NCI-H1694 treated with DMSO at 0.1 percent for 48 hours (cell line): Measurements from ENCODE around the gene OTOL1.
A peak's percentile ranks its signal among the peaks of the same experiment; 100 is the strongest.
"Not testable (repeated sequence)": the region's sequence is repeated elsewhere in the genome, so short reads cannot be mapped to it uniquely, and the experiment has no call there.

ENCODE experiments used
- DNase-seq: peaks from one replicate; lab custom pipeline; 2025; lab: John Stamatoyannopoulos, UW

The OTOL1 gene

DNA sequence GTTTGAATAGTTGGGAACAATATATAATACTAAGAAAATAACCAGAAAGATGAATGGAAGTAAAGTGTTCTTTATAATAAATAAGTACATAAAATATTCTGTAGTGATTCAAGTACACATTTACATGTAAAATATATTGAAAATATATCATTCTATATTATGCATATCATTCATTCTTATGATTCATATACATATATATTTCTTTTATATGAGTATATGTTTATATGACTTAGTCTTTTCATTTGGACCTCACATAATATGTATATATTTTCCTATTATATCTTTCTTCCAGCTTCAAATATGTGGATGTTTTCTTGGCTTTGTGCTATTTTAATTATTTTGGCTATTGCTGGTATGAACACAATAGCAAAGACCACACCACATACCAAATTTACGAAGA lies at the start of gene OTOL1:
TSS of gene OTOL1 (plus strand) at position 301 of the 400 bp plus-strand sequence. CDS start at position 301, 0 bp downstream.
- DNase-seq, result no peak

DNA sequence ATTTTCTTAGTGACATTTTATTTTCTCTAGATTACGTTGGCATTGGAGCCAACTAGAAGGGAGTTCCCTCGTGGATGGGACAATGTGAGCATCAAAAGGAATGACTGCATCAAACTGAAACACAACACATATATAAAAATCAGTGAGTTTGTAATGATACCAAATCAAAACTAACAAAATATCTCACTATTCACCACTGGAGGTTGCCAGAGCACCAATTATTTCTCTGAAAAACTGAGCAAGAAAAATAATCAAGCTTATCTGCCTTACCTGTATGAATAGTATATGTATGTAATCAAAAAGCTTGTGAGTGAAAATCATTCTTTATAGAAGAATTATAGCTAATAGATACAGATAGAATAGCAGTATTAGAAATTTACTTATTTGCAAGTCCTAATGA lies 46.8 kb upstream of the OTOL1 start:
- no peak for DNase-seq

DNA sequence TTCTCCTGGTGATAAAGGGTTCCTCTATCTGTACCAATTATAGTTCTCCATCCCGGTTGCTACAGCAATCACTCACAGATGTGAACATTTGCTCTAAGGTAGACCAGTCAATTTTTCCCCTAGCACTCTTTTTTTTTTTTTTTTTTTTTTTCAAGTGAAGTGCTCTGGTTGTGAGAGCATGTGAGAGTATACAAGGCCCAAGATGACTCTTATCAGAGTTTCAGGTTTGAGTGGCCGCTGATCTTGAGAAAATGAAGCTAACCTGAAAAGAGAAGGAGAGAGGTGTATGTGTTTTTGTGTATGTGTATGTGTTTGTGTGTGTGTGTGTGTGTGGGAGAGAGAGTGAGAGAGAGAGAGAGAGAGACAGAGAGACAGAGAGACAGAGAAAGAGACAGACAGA lies 44.4 kb upstream of the OTOL1 start:
- DNase-seq, result no peak

DNA sequence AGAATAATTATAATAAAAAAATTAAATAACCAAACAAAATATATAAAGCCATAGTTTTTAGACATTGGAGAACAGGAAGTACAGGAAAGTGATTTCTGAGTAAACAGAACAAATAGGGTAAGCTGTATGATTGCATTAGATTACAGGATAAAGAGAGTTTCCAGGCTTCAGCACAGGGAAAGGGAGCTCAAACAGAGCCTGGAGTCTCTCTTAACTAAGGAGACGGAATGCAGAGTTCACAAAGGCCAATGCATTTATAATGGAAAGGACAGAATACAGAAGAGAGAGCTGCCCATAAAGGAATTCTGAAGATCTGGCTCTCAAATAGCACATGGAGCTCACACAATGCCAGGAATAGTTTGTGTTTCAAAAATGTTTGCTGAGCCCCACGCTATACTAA lies 42.0 kb upstream of the OTOL1 start:
- DNase-seq, result no peak

DNA sequence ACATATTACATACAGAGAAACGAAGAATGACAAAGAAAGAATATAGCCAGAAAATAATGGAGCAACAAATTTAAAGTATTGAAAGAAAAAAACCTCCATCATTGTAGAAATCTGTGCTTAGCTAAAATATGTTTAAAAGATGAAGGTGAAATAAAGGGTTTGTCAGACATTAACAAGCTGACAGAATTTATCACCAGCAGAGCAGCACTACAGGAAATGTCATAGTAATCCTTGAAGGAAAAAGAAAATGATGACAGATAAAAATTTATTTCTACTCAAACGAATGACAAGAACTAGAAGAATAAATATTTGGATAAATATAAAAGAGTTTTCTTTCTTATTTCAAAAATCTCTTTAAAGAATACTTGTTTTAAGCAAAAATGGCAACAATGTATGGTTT lies 40.6 kb upstream of the OTOL1 start:
- DNase-seq, result no peak

GRCh38 chr3:161462138-161462537 lies 34.5 kb upstream of the OTOL1 start:
- DNase-seq, result no peak

- no peak for DNase-seq
Observed at GRCh38 chr3:161471211-161471610, 25.4 kb upstream of the OTOL1 start.

- DNase-seq, result no peak
Observed at GRCh38 chr3:161474139-161474538, 22.5 kb upstream of the OTOL1 start.

DNA sequence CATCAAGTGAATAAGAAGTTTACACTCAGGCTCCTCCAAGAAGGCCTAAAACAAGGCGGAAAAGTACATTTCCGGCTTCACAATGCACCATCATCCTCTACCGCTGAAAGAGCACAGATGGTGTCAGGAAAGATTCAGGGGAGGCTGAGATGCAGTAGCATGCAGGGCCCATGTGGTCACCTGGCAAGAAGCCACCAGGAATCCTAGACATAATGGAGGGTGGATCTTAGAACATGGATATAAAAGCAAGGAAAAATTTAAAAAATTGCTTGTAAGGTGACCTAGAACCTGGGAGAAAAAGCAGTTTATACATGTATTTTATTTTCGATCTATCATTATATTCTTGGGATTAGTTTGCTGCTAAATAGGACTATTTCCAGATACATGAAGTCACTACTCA lies 21.9 kb upstream of the OTOL1 start:
- DNase-seq, result peak; percentile 7

- DNase-seq, result no peak
Observed at GRCh38 chr3:161475206-161475605, 21.4 kb upstream of the OTOL1 start.

DNA sequence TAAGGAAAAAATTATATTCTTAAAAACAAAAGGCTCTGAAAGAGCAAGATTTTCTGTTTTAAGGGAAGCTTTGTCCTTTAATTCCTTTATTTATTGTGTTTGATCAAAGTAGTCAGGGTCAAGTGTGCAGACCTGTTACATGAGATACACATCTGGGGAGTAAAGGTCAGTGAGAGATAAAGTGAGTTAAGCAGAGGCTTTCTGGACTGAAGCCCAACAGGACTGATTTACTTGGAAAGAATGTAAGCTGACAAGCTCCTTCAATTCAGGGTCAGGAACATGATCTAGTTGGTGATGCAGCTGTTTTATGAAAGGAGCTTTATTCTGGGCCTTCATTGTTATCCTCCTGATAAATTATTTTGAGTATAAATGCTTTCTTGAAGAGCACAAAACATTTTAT lies 20.7 kb upstream of the OTOL1 start:
- DNase-seq, result no peak

DNA sequence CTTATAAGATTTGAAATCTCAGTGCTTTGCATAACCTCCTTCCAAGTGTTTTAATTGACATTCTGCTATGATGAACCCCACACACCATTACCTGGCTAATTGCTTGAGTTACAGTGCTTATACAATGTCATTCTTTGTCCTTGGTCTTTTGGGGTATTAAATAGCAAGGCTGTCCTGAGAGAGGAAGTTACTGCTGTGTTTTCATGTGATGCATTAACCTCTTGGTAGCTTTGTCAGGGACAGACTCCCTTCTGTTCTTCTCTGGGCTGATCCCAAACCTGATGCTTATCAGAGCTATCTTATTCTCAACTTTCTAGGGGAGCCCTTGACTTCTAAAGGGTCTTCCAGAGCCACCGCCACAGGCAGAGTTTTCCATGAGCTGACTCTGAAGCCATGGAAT lies 12.4 kb upstream of the OTOL1 start:
- no peak for DNase-seq

- not testable (repeated sequence) for DNase-seq
Observed at GRCh38 chr3:161488284-161488683, 8.3 kb upstream of the OTOL1 start.

DNA sequence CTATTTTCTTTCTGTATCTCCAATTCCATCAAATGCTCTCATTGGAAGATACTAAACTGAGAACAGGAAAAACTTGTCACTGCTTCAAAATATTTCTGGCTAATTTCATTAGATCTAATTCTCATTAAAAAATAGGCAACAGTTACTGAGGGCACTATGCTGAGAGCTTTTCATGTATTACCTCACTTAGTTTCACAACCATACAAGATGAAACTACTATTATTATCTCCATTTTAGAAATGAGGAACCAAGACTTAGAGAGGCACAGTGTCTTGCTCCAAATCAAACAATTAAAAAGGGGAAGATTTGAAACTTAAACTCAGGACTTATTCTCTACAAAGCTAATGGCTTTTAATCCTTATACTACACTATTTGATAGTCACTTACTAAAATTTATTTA lies 7.2 kb upstream of the OTOL1 start:
- no peak for DNase-seq

- not testable (repeated sequence) for DNase-seq
Observed at GRCh38 chr3:161490845-161491244, 5.8 kb upstream of the OTOL1 start.

- no peak for DNase-seq
Observed at GRCh38 chr3:161498259-161498921, 1.8 kb downstream of the OTOL1 start.

DNA sequence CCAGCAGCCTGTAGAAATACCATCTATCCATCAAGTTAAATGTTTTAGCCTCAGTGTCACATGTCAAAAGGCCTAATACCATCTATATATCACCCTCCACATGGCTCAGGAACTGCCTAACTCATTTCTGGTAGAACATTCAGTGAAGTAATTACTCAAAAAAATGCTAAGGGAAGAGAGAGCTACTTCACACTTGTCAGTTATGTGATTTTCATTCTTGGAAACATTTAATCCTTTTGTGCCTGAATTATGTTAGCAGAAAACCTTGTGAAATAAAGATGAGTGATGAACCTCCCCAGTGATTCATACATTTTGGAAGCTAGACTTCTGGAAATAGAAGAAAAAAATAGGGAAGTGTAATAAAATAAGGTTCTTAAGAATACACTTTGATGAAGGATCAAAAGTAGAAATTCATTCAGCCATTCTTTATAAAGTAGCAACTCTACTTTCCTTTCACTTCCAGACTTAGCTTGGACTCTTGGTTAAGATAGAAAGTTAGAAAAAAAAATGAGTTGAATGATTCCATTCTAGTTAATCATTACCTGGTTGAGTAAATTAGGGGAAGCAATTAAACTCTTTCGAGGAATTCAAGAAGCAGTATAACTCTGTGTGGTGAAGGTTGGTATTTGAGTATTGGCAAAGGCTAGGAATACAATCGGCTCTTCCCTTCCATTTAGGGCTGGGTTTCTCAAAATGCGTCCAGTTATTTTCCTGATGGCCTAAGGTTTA lies 3.6 kb downstream of the OTOL1 start:
- DNase-seq, result no peak

DNA sequence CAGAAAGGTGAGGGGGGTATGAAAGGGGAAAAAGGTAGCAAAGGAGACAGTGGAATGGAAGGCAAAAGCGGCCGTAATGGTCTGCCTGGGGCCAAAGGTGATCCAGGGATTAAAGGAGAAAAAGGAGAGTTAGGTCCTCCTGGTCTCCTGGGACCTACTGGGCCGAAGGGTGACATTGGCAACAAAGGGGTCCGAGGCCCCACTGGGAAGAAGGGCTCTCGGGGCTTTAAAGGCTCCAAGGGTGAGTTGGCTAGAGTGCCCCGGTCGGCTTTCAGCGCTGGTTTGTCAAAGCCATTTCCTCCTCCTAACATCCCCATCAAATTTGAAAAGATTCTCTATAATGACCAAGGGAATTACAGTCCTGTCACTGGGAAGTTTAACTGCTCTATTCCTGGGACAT lies 6.7 kb downstream of the OTOL1 start:
- DNase-seq, result no peak

DNA sequence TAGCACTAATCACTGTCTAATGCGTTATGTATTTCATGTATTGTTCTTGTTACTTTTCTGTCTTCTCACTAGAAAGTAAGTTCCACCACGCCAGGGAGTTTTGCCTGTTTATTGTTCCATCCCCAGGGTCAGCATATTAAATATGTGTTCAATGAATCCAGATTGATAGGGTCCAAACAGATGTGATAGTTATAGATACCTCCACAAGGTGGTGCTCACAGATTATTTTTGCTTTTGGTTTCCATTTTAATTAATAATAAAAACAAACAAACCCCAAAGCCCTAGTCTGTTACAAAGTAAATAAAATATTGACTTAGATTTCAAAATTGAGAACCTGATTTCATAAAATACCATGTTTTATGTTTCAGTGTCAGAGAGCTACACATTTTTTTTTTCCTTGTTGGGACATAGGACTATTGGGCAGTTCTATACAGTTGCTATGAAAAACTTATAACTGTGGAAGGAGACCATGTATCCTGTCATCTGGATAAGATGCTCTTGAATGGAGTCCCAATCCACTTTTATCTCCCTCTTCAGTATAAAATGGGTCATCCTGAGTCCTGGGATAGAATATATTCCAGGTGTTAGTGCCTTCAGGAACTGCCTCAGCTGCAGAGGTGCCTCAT lies 12.4 kb downstream of the OTOL1 start:
- DNase-seq, result no peak

GRCh38 chr3:161510510-161511260 lies 14.1 kb downstream of the OTOL1 start:
- DNase-seq, result no peak

DNA sequence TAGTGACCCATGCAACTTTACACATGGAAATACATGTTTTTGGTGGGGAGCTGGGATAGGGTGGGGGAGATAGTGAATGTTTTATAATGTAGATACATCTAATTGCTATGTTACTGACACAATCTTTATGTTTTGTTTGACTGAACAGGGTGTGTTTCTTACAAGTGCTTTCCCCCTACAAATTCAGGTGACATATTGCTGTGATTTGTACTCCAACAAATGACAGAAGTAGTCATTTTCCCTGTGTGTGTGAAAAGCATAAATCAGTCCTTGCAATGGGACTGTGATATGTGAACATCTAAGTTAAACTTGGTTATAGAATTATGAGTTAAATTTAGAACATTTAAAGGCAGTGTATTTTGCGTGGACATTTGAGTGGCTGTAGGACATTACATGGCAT lies 27.3 kb downstream of the OTOL1 start:
- DNase-seq, result no peak

DNA sequence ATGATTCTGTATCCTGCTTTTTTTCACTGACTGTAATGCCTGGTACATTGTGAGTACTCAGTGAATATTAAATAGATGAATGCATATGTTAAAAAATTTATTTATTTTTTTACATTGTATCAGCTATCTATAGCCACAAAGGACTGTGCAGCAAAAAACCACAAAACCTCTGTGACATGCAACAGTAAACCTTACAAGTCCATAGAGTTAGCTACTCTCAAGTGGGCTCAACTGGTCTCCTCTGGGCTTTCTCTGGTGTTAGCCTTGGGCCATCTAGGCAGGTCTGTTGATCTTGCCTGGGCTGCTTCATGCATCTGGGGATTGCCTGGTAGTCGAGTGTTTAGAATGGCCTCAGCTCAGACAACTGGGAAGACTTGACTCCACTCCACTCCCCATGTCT lies 35.3 kb downstream of the OTOL1 start:
- no peak for DNase-seq

DNA sequence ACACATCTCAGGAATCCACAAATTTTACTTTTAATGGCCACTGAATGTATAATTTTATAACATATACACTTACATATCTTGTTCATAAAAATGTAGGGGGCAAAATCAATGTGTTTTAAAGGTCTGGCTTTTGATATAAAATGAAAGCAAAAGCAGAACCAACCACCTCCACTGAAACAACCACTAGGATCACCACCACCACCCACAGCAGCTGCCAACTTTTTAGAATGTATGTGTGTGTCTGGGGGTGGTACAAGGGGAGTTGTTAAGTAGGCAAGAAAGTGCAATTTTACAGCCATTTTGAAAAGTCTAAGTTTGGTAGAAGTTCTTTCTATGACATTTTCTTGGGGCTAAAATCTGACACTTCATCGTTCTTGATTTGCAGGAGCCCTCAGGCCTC lies 44.0 kb downstream of the OTOL1 start:
- DNase-seq, result no peak
